IMR-90 (cell line): ENCODE results near the gene DUSP10. TPM values are rescaled to one million over a fixed set of nuclear protein-coding genes. Genes with fewer than 3 reads are reported as not detected.

ENCODE experiments used
- ATAC-seq: fragments of 200-7000 bp; cut with Tn5 transposase; 2 replicates; pipeline ENCODE4 v1.9.1; 2020; ENCODE audit warnings: low read depth, mild to moderate bottlenecking, moderate library complexity
- BruUV-seq: library from RNA; stranded (reverse); fragments of 400-500 nt; replicated peaks from 2 replicates; lab custom pipeline; 2021; lab: Mats Ljungman, UMichigan
- CTCF ChIA-PET: fragments of 300-600 bp; formaldehyde crosslinking; extraction: SDS; loops from one replicate; lab custom pipeline; 2021; ENCODE audit warnings: antibody characterized with exemption; lab: Yijun Ruan, JAX
- POLR2A ChIA-PET: fragments of 300-600 bp; sonication (Branson Sonifier 250); formaldehyde crosslinking; loops from one replicate; lab custom pipeline; 2022; ENCODE audit warnings: antibody characterized with exemption; ENCODE audit not compliant: unreplicated experiment; lab: Charles Lee
- DNase-seq: peaks from one replicate; pipeline ENCODE4 v3.0.0; 2013
- H2AFZ ChIP-seq: replicated peaks from 2 replicates; pipeline ENCODE3; 2013; ENCODE audit warnings: low read length, mild to moderate bottlenecking; ENCODE audit not compliant: poor library complexity
- H2AK5ac ChIP-seq: 2 replicates; pipeline ENCODE4 v1.6.1; 2013; ENCODE audit warnings: low read depth, low read length, inconsistent platforms
- H2AK9ac ChIP-seq: replicated peaks from 2 replicates; pipeline ENCODE3; 2013; ENCODE audit warnings: mild to moderate bottlenecking, low read depth, low read length, moderate library complexity; ENCODE audit not compliant: poor library complexity
- H2BK120ac ChIP-seq: 2 replicates; pipeline ENCODE4 v1.6.1; 2013; ENCODE audit warnings: low read depth, low read length, inconsistent platforms
- H2BK15ac ChIP-seq: 3 replicates; pipeline ENCODE4 v1.6.1; 2013; ENCODE audit warnings: low read depth, low read length, inconsistent platforms
- H2BK20ac ChIP-seq: 2 replicates; pipeline ENCODE4 v1.6.1; 2013; ENCODE audit warnings: low read depth, mild to moderate bottlenecking, inconsistent platforms, low read length, moderate library complexity
- H2BK5ac ChIP-seq: 2 replicates; pipeline ENCODE4 v1.6.1; 2013; ENCODE audit warnings: mild to moderate bottlenecking, low read depth, low read length, inconsistent platforms; ENCODE audit not compliant: poor library complexity, severe bottlenecking
- H3K14ac ChIP-seq: replicated peaks from 2 replicates; pipeline ENCODE4 v1.6.1; 2013; ENCODE audit warnings: low read depth, low read length, inconsistent platforms
- H3K18ac ChIP-seq: 2 replicates; pipeline ENCODE4 v1.6.1; 2013; ENCODE audit warnings: low read depth, low read length, control low read depth
- H3K23ac ChIP-seq: 2 replicates; pipeline ENCODE4 v1.6.1; 2013; ENCODE audit warnings: low read depth, low read length, inconsistent platforms
- H3K27ac ChIP-seq: 2 replicates; pipeline ENCODE4 v1.5.1; 2013; ENCODE audit warnings: mild to moderate bottlenecking, control low read depth, low read length; ENCODE audit not compliant: insufficient read depth
- H3K27me3 ChIP-seq: 2 replicates; pipeline ENCODE4 v1.6.1; 2013; ENCODE audit warnings: low read length; ENCODE audit not compliant: control insufficient read depth, insufficient read depth
- H3K36me3 ChIP-seq: 2 replicates; pipeline ENCODE4 v1.6.1; 2013; ENCODE audit warnings: low read length, mixed read lengths; ENCODE audit not compliant: control insufficient read depth, insufficient read depth
- H3K4ac ChIP-seq: 2 replicates; pipeline ENCODE4 v1.6.1; 2013; ENCODE audit warnings: low read depth, low read length, inconsistent platforms
- H3K4me1 ChIP-seq: 2 replicates; pipeline ENCODE4 v1.6.1; 2013; ENCODE audit warnings: low read length, mixed read lengths; ENCODE audit not compliant: control insufficient read depth, insufficient read depth
- H3K4me2 ChIP-seq: 2 replicates; pipeline ENCODE4 v1.6.1; 2013; ENCODE audit warnings: low read depth, mild to moderate bottlenecking, control low read depth, low read length, moderate library complexity
- H3K4me3 ChIP-seq: 2 replicates; pipeline ENCODE4 v1.5.1; 2013; ENCODE audit warnings: low read depth, mild to moderate bottlenecking, control low read depth, low read length, moderate library complexity; ENCODE audit not compliant: insufficient read depth
- H3K56ac ChIP-seq: 2 replicates; pipeline ENCODE4 v1.6.1; 2013; ENCODE audit warnings: low read length, inconsistent platforms; ENCODE audit not compliant: insufficient read depth; ENCODE audit errors: extremely low read depth
- H3K79me1 ChIP-seq, 2 experiments: 2 replicates each; pipeline ENCODE4 v1.6.1; 2013; ENCODE audit warnings: low read length in 2 of 2, inconsistent platforms in 1 of 2, low read depth in 1 of 2
- H3K9ac ChIP-seq: 2 replicates; pipeline ENCODE4 v1.6.1; 2013; ENCODE audit warnings: low read depth, low read length, control low read depth
- H3K9me1 ChIP-seq: 2 replicates; pipeline ENCODE4 v1.6.1; 2013; ENCODE audit warnings: low read length, inconsistent platforms; ENCODE audit not compliant: insufficient read depth
- H3K9me3 ChIP-seq: 2 replicates; pipeline ENCODE4 v1.6.1; 2013; ENCODE audit warnings: low read length; ENCODE audit not compliant: control insufficient read depth, insufficient read depth
- H4K20me1 ChIP-seq: 2 replicates; pipeline ENCODE4 v1.6.1; 2013; ENCODE audit warnings: low read length, inconsistent platforms; ENCODE audit not compliant: insufficient read depth
- H4K5ac ChIP-seq: 2 replicates; pipeline ENCODE4 v1.6.1; 2013; ENCODE audit warnings: mild to moderate bottlenecking, low read depth, low read length, control low read depth
- H4K8ac ChIP-seq, 2 experiments: 2 replicates each; pipeline ENCODE4 v1.6.1; 2013; ENCODE audit warnings: low read depth in 2 of 2, low read length in 2 of 2, control low read depth in 1 of 2, inconsistent platforms in 1 of 2
- H4K91ac ChIP-seq: 2 replicates; pipeline ENCODE4 v1.6.1; 2013; ENCODE audit warnings: low read depth, low read length, inconsistent platforms; ENCODE audit not compliant: insufficient read depth
- BHLHE40 ChIP-seq: fragments of 150-350 bp; IDR thresholded peaks from 2 replicates; pipeline ENCODE4 v1.6.1; 2016; ENCODE audit warnings: mild to moderate bottlenecking, low read depth, low read length
- CEBPB ChIP-seq: IDR thresholded peaks from 2 replicates; pipeline ENCODE4 v1.6.1; 2012; ENCODE audit warnings: low read depth, low read length, improper control_type of control experiment
- CHD1 ChIP-seq: IDR thresholded peaks from 2 replicates; pipeline ENCODE4 v1.6.1; 2012; ENCODE audit warnings: low read depth, low read length, improper control_type of control experiment
- ELK1 ChIP-seq: fragments of 150-350 bp; IDR thresholded peaks from 2 replicates; pipeline ENCODE4 v1.6.1; 2016; ENCODE audit warnings: low read depth, mild to moderate bottlenecking, low read length, moderate library complexity, borderline replicate concordance
- FOS ChIP-seq: fragments of 150-350 bp; IDR thresholded peaks from 2 replicates; pipeline ENCODE4 v1.6.1; 2016; ENCODE audit warnings: low read depth, low read length
- MAZ ChIP-seq: IDR thresholded peaks from 2 replicates; pipeline ENCODE4 v1.6.1; 2012; ENCODE audit warnings: low read depth, mild to moderate bottlenecking, low read length, improper control_type of control experiment, moderate library complexity, borderline replicate concordance
- MXI1 ChIP-seq: IDR thresholded peaks from 2 replicates; pipeline ENCODE4 v1.6.1; 2012; ENCODE audit warnings: low read depth, mild to moderate bottlenecking, low read length, moderate library complexity, borderline replicate concordance
- NFE2L2 ChIP-seq: fragments of 150-350 bp; IDR thresholded peaks from 2 replicates; pipeline ENCODE4 v1.6.1; 2016; ENCODE audit warnings: low read depth, mild to moderate bottlenecking, low read length
- RFX5 ChIP-seq: IDR thresholded peaks from 2 replicates; pipeline ENCODE4 v1.8.0; 2012; ENCODE audit warnings: low read depth, mild to moderate bottlenecking, low read length, moderate library complexity
- SMC3 ChIP-seq: fragments of 150-350 bp; IDR thresholded peaks from 2 replicates; pipeline ENCODE4 v1.6.1; 2016; ENCODE audit warnings: low read depth, mild to moderate bottlenecking, antibody characterized with exemption, low read length, moderate library complexity
- WGBS, 2 experiments: methylation state at CpG; one replicate each; pipeline versions ENCODE4 v1.1.5 to v1.1.7; 2013; ENCODE audit warnings: missing lambda C conversion rate in 2 of 2; ENCODE audit not compliant: insufficient read length in 1 of 2; ENCODE audit errors: extremely low coverage in 2 of 2; 5-methylcytosine and 5-hydroxymethylcytosine counted together
- dilution Hi-C: fragments of 300-500 bp; cut with HindIII; formaldehyde crosslinking; loops from one replicate; pipeline ENCODE4 v1.14.3; 2018; ENCODE audit warnings: low sequenced_read_pairs; ENCODE audit not compliant: unreplicated experiment
- in situ Hi-C: fragments of 300-500 bp; cut with MboI; formaldehyde crosslinking; loops from 3 replicates; pipeline ENCODE4 v1.14.3; 2019; ENCODE audit warnings: low sequenced_read_pairs, inconsistent platforms, mixed read lengths
- intact Hi-C: fragments of 100-400 bp; cut with micrococcal nuclease; formaldehyde crosslinking; loops from 2 replicates; pipeline ENCODE4 v1.10.0; 2022
- polyA plus RNA-seq, 3 experiments: library from polyadenylated mRNA; depleted of rRNA; stranded (reverse); fragments of >200 nt; gene quantifications; 2 replicates each; pipeline ENCODE4 v1.2.3, GENCODE V29; 2012; ENCODE audit warnings: low replicate concordance in 1 of 3
- total RNA-seq: library from RNA; depleted of rRNA; stranded (reverse); fragments of >200 nt; gene quantifications from 2 replicates; pipeline ENCODE4 v1.2.3, GENCODE V29; 2012
- TF ChIP-seq, protein P1 (sequence below): conservative IDR thresholded peaks from 2 replicates; pipeline ENCODE4 v1.5.1; 2012; ENCODE audit warnings: mild to moderate bottlenecking, low read depth, low read length, improper control_type of control experiment

Gene DUSP10
- total and polyA plus RNA-seq, 2 of the 4 experiments (the other 2 are of a cell fraction) = 41.7 to 59.1 TPM

GRCh38 chr1:221759436-221759835 is 17.5 kb upstream of the DUSP10 start:
- DNase-seq = peak; percentile 66
- no CpG with 5 or more reads among the region's 3 CpGs for WGBS, 2 experiments
- H2BK15ac ChIP-seq = 0 out of 3 replicates have a peak overlapping the region, but pooled peaks have one; percentile 71
- peak overlapping the region; percentile 65 for H2BK5ac ChIP-seq
- no peak overlapping the region for H2AFZ ChIP-seq
- dilution Hi-C loops = no loop called here
- peaks cover 6% of the 10 kb centered on the region for H3K9me1 ChIP-seq
- peak overlapping the region; percentile 82 for H4K91ac ChIP-seq
- no peak for TF ChIP-seq NFE2L2
- TF ChIP-seq, protein P1, sequence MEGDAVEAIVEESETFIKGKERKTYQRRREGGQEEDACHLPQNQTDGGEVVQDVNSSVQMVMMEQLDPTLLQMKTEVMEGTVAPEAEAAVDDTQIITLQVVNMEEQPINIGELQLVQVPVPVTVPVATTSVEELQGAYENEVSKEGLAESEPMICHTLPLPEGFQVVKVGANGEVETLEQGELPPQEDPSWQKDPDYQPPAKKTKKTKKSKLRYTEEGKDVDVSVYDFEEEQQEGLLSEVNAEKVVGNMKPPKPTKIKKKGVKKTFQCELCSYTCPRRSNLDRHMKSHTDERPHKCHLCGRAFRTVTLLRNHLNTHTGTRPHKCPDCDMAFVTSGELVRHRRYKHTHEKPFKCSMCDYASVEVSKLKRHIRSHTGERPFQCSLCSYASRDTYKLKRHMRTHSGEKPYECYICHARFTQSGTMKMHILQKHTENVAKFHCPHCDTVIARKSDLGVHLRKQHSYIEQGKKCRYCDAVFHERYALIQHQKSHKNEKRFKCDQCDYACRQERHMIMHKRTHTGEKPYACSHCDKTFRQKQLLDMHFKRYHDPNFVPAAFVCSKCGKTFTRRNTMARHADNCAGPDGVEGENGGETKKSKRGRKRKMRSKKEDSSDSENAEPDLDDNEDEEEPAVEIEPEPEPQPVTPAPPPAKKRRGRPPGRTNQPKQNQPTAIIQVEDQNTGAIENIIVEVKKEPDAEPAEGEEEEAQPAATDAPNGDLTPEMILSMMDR = no peak
- TF ChIP-seq MAZ = no peak
- no peak for TF ChIP-seq FOS
- TF ChIP-seq ELK1 = no peak
- no peak for TF ChIP-seq MXI1
- no peak for TF ChIP-seq CEBPB
- TF ChIP-seq RFX5 = no peak
- TF ChIP-seq CHD1 = no peak
- no peak for TF ChIP-seq BHLHE40
- TF ChIP-seq SMC3 = no peak
- peak overlapping the region; percentile 70; the same call in 1 of the 2 replicates for H3K14ac ChIP-seq
- H3K79me1 ChIP-seq = no peaks in the 10 kb centered on the region
- H3K27me3 ChIP-seq = no peaks in the 10 kb centered on the region
- in situ Hi-C loops = no loop called here
- H2AK5ac ChIP-seq = peak overlapping the region; percentile 92; the same call in 1 of the 2 replicates
- BruUV-seq = no TSS peak
- no peak overlapping the region for H3K23ac ChIP-seq
- no peak overlapping the region for H3K9ac ChIP-seq
- peak overlapping the region; percentile 73 for H3K18ac ChIP-seq
- H4K5ac ChIP-seq = peak overlapping the region; percentile 62
- H4K20me1 ChIP-seq = no peaks in the 10 kb centered on the region
- peak overlapping the region; percentile 72 for H3K4ac ChIP-seq
- H3K9me3 ChIP-seq = no peaks in the 10 kb centered on the region
- no peak overlapping the region for H3K56ac ChIP-seq
- ChIA-PET CTCF (interaction anchor here (1.5 kb wide), 1 partner anchor 16 kb away, joined by 3 read pairs; no protein-coding TSS in a partner anchor), POLR2A (interaction anchor here (0.6 kb wide), 1 partner anchor 1036 kb away, joined by 3 read pairs; no protein-coding TSS in a partner anchor)
- H3K4me2 ChIP-seq = no peak overlapping the region
- H4K8ac ChIP-seq = peak overlapping the region in 1 of 2 experiments; percentile 67; a peak in 1 of 4 replicates
- peak overlapping the region; percentile 78 for H2BK120ac ChIP-seq
- no peak overlapping the region for H2AK9ac ChIP-seq
- intact Hi-C loops = no loop called here
- no peak overlapping the region for H3K4me3 ChIP-seq
- peak overlapping the region; percentile 76 for H2BK20ac ChIP-seq
- ATAC-seq = peak; percentile 76
- H3K4me1 ChIP-seq = peaks cover 10% of the 10 kb centered on the region
- peak overlapping the region; percentile 36; the same call in 1 of the 2 replicates for H3K27ac ChIP-seq
- H3K36me3 ChIP-seq = no peaks in the 10 kb centered on the region
